Activated CD8-positive, alpha-beta T cell treated with anti-CD3 and anti-CD28 coated beads, Interleukin-2, amount 10 ng/mL, durations not matched to agents 7 days and 5 days (primary cell): Measurements from ENCODE around the gene ITPK1. TPM values are rescaled to one million over a fixed set of nuclear protein-coding genes. Genes with fewer than 3 reads are reported as not detected.

ENCODE experiments used
- ATAC-seq: fragments of 150-1000 bp; cut with Tn5 transposase; one replicate; pipeline ENCODE4 v1.10.0; 2021; ENCODE audit warnings: moderate library complexity
- CTCF ChIA-PET: fragments of 350-600 bp; sonication (Branson Sonifier 250); formaldehyde crosslinking; loops from one replicate; lab custom pipeline; 2021; ENCODE audit warnings: antibody characterized with exemption; lab: Charles Lee
- POLR2A ChIA-PET: fragments of 350-600 bp; sonication (Branson Sonifier 250); formaldehyde crosslinking; loops from one replicate; lab custom pipeline; 2021; ENCODE audit warnings: antibody characterized with exemption; lab: Charles Lee
- DNase-seq: peaks from one replicate; pipeline ENCODE4 v3.0.0-alpha.2; 2020
- H3K27ac Mint-ChIP-seq: one replicate; pipeline ENCODE4 v1.8.0; 2021; ENCODE audit warnings: mild to moderate bottlenecking, mixed read lengths
- H3K27me3 Mint-ChIP-seq: one replicate; pipeline ENCODE4 v1.8.0; 2021; ENCODE audit warnings: low read depth, mixed read lengths
- H3K36me3 Mint-ChIP-seq: one replicate; pipeline ENCODE4 v1.8.0; 2021; ENCODE audit warnings: low read depth, mixed read lengths
- H3K4me1 Mint-ChIP-seq: one replicate; pipeline ENCODE4 v1.8.0; 2021; ENCODE audit warnings: low read depth, mixed read lengths
- H3K4me3 Mint-ChIP-seq: one replicate; pipeline ENCODE4 v1.8.0; 2021; ENCODE audit warnings: mild to moderate bottlenecking, mixed read lengths
- H3K9me3 Mint-ChIP-seq: one replicate; pipeline ENCODE4 v1.8.0; 2022; ENCODE audit warnings: mixed read lengths; ENCODE audit not compliant: insufficient read depth
- total RNA-seq, 2 experiments: library from RNA; stranded (reverse); gene quantifications; one replicate each; pipeline ENCODE4 v1.2.3, GENCODE V29; 2021

The ITPK1 gene
- total RNA-seq, 2 experiments from 2014 or later: 103 to 107 TPM

DNA sequence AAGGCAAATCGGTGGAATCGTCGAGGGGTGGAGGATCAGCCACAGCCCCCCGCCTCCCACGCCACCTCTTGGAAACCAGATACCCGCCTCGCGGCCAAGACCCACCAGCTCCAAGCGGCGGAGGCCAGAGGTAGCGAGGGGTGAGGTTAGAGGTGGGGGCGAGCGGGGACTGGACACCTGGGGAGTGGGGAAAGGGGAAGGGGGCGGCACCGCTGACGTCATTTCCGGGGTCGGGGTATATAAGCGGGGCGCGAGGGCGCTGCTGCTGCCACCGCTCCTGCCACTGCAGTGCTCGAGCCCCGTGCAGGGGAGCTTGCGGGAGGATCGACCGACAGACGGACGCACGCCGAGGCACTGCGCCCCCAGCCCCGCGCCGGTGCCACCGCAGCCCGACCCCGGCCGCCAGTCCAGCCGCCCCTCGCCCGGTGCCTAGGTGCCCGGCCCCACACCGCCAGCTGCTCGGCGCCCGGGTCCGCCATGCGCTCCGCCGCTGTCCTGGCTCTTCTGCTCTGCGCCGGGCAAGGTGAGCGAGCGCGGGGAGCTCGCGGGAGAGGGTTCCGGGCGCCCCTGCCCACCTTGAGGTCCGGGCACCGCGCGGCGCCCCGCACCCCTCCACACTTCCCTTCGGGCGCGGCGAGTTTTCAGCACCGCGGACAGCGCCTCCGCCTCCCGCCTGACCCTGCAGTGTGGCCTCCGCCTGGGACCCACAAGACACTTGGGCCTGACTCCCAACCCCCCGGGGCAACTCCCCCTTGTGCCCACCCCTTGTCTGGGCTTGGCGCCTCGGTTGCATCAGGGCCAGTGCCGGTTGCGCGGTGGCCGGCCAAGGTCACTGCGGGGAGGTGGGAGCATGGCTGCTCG lies 192.6 kb downstream of the ITPK1 start, which contains the start of gene CHGA:
CHGA (plus strand) TSS at position 268 of the 861 bp plus-strand sequence; CDS start at position 478, 210 bp downstream.
- Mint-ChIP-seq H3K27me3 (peaks cover 20% of the 10 kb centered on the region), H3K4me3 (no peak within 1 kb of the TSS), H3K36me3 (no peaks in the 10 kb centered on the region), H3K27ac (no peak within 1 kb of the TSS), H3K4me1 (peaks cover 4% of the 10 kb centered on the region), H3K9me3 (no peaks in the 10 kb centered on the region)
- POLR2A ChIA-PET: no interaction called here
- DNase-seq: peak; percentile 74
- CTCF ChIA-PET: no interaction called here
- ATAC-seq: peak; percentile 83

DNA sequence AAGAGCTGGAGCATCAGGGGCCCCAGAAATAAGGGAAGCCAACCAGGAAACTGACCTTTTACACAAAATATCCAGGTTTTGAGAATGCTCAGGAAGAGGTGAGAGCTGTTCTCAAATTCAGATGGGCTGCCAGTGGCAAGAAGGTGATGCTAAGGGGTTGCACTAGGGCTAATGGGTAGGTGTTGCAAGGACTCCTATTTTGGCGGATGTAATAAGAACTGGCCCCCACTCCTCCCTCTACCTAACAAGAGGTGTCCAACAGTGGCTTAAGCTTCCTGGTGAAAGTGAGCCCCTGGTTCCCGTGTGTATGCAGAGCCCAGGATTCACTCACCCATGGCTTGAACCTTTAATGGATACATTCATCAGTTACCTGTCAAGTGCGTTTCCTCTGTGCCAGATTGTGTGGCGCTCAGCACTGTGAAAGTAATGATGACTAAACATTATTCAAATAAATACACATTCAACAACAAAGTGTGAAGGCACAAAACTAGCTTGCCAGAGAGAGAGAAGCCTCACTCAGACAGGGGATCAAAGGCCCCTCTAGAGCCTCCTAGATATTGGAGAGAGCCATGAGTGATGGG lies 193.5 kb downstream of the ITPK1 start:
- Mint-ChIP-seq H3K4me1 (peaks cover 4% of the 10 kb centered on the region), H3K9me3 (no peaks in the 10 kb centered on the region), H3K36me3 (no peaks in the 10 kb centered on the region), H3K27ac (no peak overlapping the region), H3K4me3 (no peak overlapping the region), H3K27me3 (peaks cover 20% of the 10 kb centered on the region)
- no peak for DNase-seq
- ATAC-seq: no peak
- ChIA-PET POLR2A (no interaction called here), CTCF (no interaction called here)

DNA sequence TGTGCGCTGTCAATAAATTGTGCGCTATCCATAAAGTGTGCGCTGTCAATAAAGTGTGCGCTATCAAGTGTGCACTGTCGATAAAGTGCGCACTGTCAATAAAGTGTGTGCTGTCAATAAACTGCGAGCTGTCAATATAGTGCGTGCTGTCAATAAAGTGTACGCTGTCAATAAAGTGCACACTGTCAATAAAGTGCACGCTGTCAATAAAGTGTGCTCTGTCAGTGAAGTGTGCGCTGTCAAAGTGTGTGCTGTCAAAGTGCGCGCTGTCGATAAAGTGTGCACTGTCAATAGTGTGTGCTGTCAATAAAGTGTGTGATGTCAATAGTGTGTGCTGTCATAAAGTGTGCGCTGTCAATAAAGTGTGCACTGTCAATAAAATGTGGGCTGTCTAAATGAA lies 195.7 kb downstream of the ITPK1 start:
- Mint-ChIP-seq H3K27ac (no peak overlapping the region), H3K36me3 (no peaks in the 10 kb centered on the region), H3K9me3 (no peaks in the 10 kb centered on the region), H3K4me3 (no peak overlapping the region), H3K4me1 (peaks cover 4% of the 10 kb centered on the region), H3K27me3 (peaks cover 18% of the 10 kb centered on the region)
- no peak for ATAC-seq
- DNase-seq: no peak
- CTCF ChIA-PET: no interaction called here
- POLR2A ChIA-PET: no interaction called here

DNA sequence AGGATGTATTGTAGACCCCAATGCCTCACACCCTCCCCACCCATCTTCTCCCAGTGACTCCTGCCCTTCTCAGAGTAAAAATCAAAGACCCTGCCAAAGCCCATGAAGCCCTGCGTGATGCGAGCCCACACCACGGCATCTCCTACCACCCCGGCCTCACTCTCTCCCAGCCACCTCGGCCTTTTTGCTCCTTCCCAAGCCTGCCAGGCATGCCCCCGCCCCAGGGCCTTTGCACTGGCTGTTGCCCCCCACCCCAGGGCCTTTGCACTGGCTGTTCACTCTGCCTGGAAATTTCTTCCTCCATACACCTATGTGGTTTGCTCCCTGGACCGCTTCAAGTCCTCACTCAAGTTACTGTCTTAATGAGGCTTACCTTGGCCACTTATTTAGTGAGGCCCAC lies 197.8 kb downstream of the ITPK1 start:
- ChIA-PET POLR2A (no interaction called here), CTCF (no interaction called here)
- Mint-ChIP-seq H3K4me3 (no peak overlapping the region), H3K9me3 (no peaks in the 10 kb centered on the region), H3K36me3 (no peaks in the 10 kb centered on the region), H3K27ac (no peak overlapping the region), H3K4me1 (peaks cover 4% of the 10 kb centered on the region), H3K27me3 (peaks cover 16% of the 10 kb centered on the region)
- ATAC-seq (no peak), DNase-seq (no peak)

DNA sequence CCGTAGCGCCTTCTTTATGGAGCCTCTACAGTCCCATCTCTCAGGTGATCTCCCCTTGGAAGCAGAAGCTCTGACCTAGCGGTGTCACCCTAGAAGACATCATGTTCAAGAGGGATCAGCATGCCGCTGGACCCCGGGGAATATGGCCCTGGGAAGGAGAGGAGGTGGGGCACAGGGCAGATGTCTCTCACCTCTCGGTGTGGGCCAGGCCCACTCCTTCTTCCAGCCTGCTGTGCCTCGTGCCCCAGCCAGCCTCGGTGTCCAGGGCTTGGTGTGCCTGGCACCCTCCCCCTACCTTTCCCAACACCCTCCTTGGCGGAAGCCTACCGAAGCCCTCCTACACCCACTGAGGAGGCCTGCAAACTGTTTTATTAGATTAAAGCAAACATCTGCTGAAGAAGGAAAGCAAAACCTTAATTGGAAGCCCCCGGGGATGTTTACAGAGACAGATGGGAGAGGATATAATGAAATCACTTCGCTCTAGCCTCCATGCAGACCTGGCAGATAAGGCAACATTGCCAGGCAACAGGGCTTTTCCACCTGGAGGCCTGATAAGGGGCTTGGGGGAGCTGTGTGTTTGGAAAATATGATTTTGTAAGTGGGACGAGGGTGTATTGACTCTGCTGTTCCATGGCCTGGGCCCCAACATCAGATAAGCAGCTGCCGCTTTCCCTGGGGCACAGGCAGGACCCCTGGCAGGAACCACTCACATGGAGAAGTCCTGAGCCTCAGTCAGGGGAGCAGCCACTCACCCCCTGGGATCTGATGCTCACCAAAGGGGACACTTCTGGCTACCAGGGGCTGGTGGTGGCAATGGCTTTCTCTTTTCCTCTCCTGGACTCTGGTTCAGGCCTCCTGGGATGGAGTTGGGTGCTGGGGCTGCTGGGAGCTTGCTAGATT lies 198.4 kb downstream of the ITPK1 start:
- Mint-ChIP-seq H3K9me3 (no peaks in the 10 kb centered on the region), H3K4me1 (no peaks in the 10 kb centered on the region), H3K36me3 (no peaks in the 10 kb centered on the region), H3K4me3 (no peak overlapping the region), H3K27me3 (peaks cover 11% of the 10 kb centered on the region), H3K27ac (no peak overlapping the region)
- ChIA-PET POLR2A (no interaction called here), CTCF (no interaction called here)
- DNase-seq: no peak
- ATAC-seq: no peak

DNA sequence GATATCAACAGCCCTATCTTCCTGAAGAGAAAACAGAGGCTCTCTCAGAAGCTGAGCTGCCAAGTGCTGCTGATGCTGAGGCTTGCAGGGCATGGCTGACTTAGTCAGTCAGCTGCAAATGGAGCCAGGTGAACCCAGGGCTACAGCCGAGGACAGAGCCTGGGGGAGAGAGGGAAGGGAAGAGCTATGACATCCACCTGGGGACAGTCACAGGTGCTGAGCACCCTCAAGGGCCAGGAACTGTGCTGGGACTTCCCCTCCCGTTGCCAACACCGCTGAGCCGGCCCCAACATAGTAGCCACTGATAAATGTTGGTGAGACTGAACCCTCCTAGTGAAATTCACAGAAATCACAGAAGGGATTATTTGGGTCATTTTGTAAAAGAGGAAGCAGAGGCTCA lies 199.5 kb downstream of the ITPK1 start:
- Mint-ChIP-seq H3K27ac (no peak overlapping the region), H3K9me3 (no peaks in the 10 kb centered on the region), H3K36me3 (no peaks in the 10 kb centered on the region), H3K27me3 (peaks cover 7% of the 10 kb centered on the region), H3K4me1 (no peaks in the 10 kb centered on the region), H3K4me3 (no peak overlapping the region)
- POLR2A ChIA-PET: no interaction called here
- ATAC-seq (no peak), DNase-seq (no peak)
- CTCF ChIA-PET: no interaction called here

DNA sequence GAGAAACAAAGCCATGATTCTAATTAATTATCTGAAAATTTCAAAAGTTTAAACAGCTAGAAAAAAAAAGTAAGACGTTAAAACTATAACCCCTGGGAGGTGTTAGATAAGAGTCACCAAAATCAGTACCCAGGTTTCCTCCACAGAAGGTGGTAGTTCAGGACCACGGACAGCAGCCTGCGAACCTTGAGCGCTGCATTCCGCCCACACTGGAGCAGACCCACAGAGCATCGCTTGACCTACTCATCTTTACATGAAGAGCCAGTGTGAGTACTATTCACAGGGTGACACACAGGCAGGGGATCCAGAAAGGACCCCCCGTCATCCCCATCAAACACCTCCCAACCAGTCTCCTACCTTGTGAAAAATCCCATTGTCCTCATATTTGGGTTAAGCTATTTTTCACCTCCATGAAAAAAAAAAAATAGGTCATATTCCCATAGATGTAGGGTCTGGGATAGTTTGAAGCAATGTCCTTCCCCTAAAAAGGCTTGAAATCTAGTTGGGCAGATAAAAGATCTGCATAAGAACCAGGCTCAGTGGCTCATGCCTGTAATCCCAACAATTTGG lies 201.6 kb downstream of the ITPK1 start:
- ChIA-PET POLR2A (no interaction called here), CTCF (no interaction called here)
- H3K4me3 Mint-ChIP-seq: no peak overlapping the region
- H3K9me3 Mint-ChIP-seq: no peaks in the 10 kb centered on the region
- H3K27me3 Mint-ChIP-seq: peaks cover 3% of the 10 kb centered on the region
- H3K4me1 Mint-ChIP-seq: no peaks in the 10 kb centered on the region
- no peaks in the 10 kb centered on the region for H3K36me3 Mint-ChIP-seq
- ATAC-seq (peak; percentile 65), DNase-seq (peak; percentile 71)
- no peak overlapping the region for H3K27ac Mint-ChIP-seq

DNA sequence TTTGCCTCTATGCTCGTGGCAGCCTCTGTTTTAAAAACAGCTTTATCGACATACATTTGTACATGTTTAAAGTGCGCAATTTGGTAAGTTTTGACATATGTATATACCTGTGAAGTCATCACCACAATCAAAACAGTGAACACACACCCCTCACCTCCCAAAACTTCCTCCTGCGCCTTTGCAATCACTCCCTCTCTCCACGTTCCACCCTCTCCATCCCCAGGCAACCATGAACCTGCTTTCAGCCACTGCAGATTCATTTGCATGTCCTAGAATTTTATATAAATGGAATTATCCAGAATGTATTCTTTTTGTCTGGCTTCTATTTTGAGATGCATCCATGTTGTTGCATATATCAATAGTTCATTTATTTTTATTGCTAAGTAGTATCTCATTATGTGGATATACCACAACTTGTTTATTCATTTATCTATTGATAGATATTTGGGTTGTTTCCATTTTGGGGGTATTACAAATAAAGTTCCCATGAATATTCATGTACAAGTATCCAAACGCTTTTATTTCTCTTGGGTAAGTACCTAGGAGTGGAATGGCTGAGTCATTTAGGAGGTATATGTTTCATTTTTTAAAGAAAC lies 208.3 kb downstream of the ITPK1 start:
- H3K27ac Mint-ChIP-seq: no peak overlapping the region
- ATAC-seq (no peak), DNase-seq (no peak)
- no peak overlapping the region for H3K4me3 Mint-ChIP-seq
- ChIA-PET POLR2A (no interaction called here), CTCF (no interaction called here)
- peaks cover 14% of the 10 kb centered on the region for H3K4me1 Mint-ChIP-seq
- H3K27me3 Mint-ChIP-seq: peaks cover 9% of the 10 kb centered on the region
- H3K36me3 Mint-ChIP-seq: no peaks in the 10 kb centered on the region
- H3K9me3 Mint-ChIP-seq: no peaks in the 10 kb centered on the region

DNA sequence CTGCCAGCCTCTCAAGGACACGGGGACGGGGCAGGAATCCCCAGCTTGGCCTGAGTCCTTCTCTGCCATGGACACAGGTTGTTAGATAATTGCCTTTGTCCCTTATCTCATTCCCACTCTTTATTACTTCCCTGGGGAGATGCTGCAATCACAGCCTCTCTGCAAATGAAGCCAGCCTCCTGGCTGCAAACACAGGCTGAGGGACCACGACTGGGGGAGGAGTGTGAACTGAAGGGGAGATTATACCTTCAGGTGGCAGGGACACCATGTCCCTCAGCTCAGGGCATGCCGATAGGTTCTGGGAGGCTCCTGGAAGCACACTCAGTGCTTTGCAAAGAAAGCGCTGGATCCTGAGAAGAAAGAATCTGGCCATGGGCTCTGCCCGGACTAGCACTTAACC lies 208.9 kb downstream of the ITPK1 start:
- H3K27me3 Mint-ChIP-seq: peaks cover 14% of the 10 kb centered on the region
- peaks cover 16% of the 10 kb centered on the region for H3K4me1 Mint-ChIP-seq
- ChIA-PET POLR2A (no interaction called here), CTCF (no interaction called here)
- no peaks in the 10 kb centered on the region for H3K36me3 Mint-ChIP-seq
- no peak overlapping the region for H3K27ac Mint-ChIP-seq
- no peaks in the 10 kb centered on the region for H3K9me3 Mint-ChIP-seq
- no peak overlapping the region for H3K4me3 Mint-ChIP-seq
- ATAC-seq (no peak), DNase-seq (no peak)

DNA sequence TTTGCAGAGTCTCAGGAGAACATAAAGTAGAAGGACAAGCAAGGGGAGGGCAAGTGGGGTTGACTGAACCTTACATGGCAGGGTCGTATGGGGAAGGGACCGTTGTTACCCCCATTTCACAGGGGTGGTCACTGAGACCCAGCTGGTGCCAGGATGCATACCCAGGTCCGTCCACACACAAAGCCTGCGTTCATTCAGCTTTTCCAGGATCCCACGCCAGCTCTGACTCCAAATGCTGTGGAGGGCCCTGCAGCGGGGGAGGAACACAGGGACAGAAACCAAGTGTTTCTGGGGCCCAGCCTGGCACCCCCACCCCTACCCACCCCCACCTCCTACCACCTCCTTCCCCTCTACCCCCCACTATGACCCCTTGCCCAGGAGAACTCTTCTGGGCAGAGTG lies 209.3 kb downstream of the ITPK1 start:
- Mint-ChIP-seq H3K27ac (no peak overlapping the region), H3K9me3 (no peaks in the 10 kb centered on the region), H3K4me3 (no peak overlapping the region), H3K4me1 (peaks cover 16% of the 10 kb centered on the region), H3K27me3 (peaks cover 14% of the 10 kb centered on the region), H3K36me3 (no peaks in the 10 kb centered on the region)
- ChIA-PET CTCF (no interaction called here), POLR2A (no interaction called here)
- DNase-seq (no peak), ATAC-seq (no peak)

DNA sequence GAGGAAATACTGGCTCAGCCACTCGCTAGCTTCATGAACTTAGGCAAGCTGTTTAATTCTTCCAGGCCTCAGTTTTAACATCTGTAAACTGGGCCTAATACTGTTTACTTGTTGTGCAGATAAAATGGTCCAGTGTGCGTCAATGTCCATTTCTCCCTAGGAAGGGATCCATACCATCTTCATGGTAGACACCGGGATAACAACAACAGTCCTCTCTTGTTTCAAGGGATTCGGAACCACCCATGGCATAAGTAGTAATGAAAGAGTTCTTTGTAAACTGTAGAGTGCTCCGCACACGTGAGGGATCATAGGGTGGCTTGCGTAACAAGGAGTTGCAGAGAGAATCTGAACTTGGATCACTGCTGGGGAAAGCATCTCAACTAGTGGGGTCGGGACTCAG lies 210.1 kb downstream of the ITPK1 start:
- ChIA-PET CTCF (no interaction called here), POLR2A (no interaction called here)
- H3K27me3 Mint-ChIP-seq: peaks cover 14% of the 10 kb centered on the region
- DNase-seq: no peak
- H3K27ac Mint-ChIP-seq: no peak overlapping the region
- no peak overlapping the region for H3K4me3 Mint-ChIP-seq
- no peaks in the 10 kb centered on the region for H3K36me3 Mint-ChIP-seq
- peaks cover 16% of the 10 kb centered on the region for H3K4me1 Mint-ChIP-seq
- no peaks in the 10 kb centered on the region for H3K9me3 Mint-ChIP-seq
- ATAC-seq: no peak
